Loucy (cell line): Measurements from ENCODE around the gene OR10AD1.

Source experiments
- H2AFZ ChIP-seq: fragments of 200-600 bp; sonication (generic); 2 replicates; pipeline ENCODE4 v1.6.0; 2016; ENCODE audit warnings: antibody characterized with exemption, mild to moderate bottlenecking, low read length, moderate library complexity
- H3F3A ChIP-seq: fragments of 200-600 bp; 2 replicates; pipeline ENCODE4 v1.6.0; 2016; ENCODE audit warnings: antibody characterized with exemption, low read depth, mild to moderate bottlenecking
- H3K27me3 ChIP-seq: fragments of 200-600 bp; sonication (generic); 2 replicates; pipeline ENCODE4 v1.6.1; 2014; ENCODE audit warnings: low read length, mild to moderate bottlenecking; ENCODE audit not compliant: insufficient read depth, poor library complexity, severe bottlenecking
- H3K36me3 ChIP-seq: fragments of 200-600 bp; sonication (generic); 2 replicates; pipeline ENCODE4 v1.6.1; 2016; ENCODE audit warnings: low read length; ENCODE audit not compliant: insufficient read depth
- H3K4me1 ChIP-seq: fragments of 200-600 bp; sonication (generic); 2 replicates; pipeline ENCODE4 v1.5.1; 2014; ENCODE audit warnings: low read length, mild to moderate bottlenecking; ENCODE audit not compliant: insufficient read depth, poor library complexity, severe bottlenecking
- H3K4me2 ChIP-seq: fragments of 200-600 bp; sonication (generic); 2 replicates; pipeline ENCODE4 v1.6.0; 2014; ENCODE audit warnings: antibody characterized with exemption, low read length, low read depth, mild to moderate bottlenecking; ENCODE audit not compliant: poor library complexity, severe bottlenecking
- H3K4me3 ChIP-seq: fragments of 200-600 bp; sonication (generic); 2 replicates; pipeline ENCODE4 v1.5.1; 2014; ENCODE audit warnings: low read length, mild to moderate bottlenecking, mixed read lengths; ENCODE audit not compliant: poor library complexity, severe bottlenecking
- H3K79me2 ChIP-seq: fragments of 200-600 bp; sonication (generic); 2 replicates; pipeline ENCODE4 v1.6.1; 2014; ENCODE audit warnings: low read length; ENCODE audit not compliant: insufficient read depth
- H3K9ac ChIP-seq: fragments of 200-600 bp; sonication (generic); 2 replicates; pipeline ENCODE4 v1.6.0; 2014; ENCODE audit warnings: mild to moderate bottlenecking, low read depth, low read length, moderate library complexity; ENCODE audit not compliant: poor library complexity, severe bottlenecking
- H3K9me2 ChIP-seq: fragments of 200-600 bp; sonication (generic); replicated peaks from 2 replicates; pipeline ENCODE4 v1.6.1; 2016; ENCODE audit warnings: low read depth, low read length, mixed read lengths
- H3K9me3 ChIP-seq: fragments of 200-600 bp; sonication (generic); 2 replicates; pipeline ENCODE4 v1.6.1; 2014; ENCODE audit warnings: mild to moderate bottlenecking, antibody characterized with exemption, low read length, low read depth; ENCODE audit not compliant: insufficient read depth
- H4K20me1 ChIP-seq: fragments of 200-600 bp; sonication (generic); 2 replicates; pipeline ENCODE4 v1.6.0; 2014; ENCODE audit warnings: antibody characterized with exemption, low read length, mild to moderate bottlenecking; ENCODE audit not compliant: insufficient read depth, poor library complexity, severe bottlenecking
- EZH2phosphoT487 ChIP-seq: fragments of 200-600 bp; IDR thresholded peaks from 2 replicates; pipeline ENCODE4 v1.6.1; 2018; ENCODE audit warnings: antibody characterized with exemption, mild to moderate bottlenecking, moderate library complexity, borderline replicate concordance
- TF ChIP-seq, protein P1 (sequence below): fragments of 200-600 bp; sonication (generic); conservative IDR thresholded peaks from 2 replicates; pipeline ENCODE4 v1.5.1; 2014; ENCODE audit warnings: mild to moderate bottlenecking, antibody characterized with exemption, low read length

The OR10AD1 gene

DNA sequence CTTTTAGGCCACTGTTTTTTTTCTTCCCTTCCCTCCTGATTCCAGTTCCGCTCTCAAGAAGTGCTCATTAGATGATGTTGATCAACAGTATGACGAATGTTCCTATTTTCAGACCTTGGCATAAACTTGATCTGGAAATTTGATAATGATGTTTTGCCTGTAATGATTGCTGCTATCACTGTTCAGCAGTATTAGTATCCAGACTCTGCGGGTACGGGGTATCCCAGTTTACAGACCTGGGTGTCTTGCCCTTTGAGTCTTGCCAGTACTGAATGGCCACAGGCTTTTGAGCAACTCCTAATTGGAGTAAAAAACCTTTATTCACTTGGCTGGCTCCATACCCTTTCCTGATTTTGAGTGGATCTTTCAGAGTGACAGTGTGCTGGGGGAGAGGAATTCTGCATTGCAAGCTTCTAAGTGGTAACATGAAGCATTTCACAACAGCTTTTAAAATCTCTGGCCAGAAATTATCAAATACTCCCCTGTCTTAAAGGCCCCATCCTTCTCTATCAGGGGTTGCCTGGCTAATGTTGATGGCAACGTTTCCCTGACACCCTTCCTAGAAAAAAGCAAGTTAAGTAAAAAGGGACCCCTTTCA, 39.8 kb downstream of the OR10AD1 start:
- Histone ChIP-seq H2AFZ (0 out of 2 replicates have a peak overlapping the region, but pooled peaks have one; percentile 35), H3F3A (0 out of 2 replicates have a peak, but pooled peaks cover 3% of the 10 kb centered on the region), H3K4me2 (no peak overlapping the region), H3K9me3 (no peaks in the 10 kb centered on the region), H3K9ac (no peak overlapping the region), H3K36me3 (no peaks in the 10 kb centered on the region), H3K4me3 (no peak overlapping the region), H3K27me3 (no peaks in the 10 kb centered on the region), H3K4me1 (peaks cover 22% of the 10 kb centered on the region), H3K9me2 (no peaks in the 10 kb centered on the region), H4K20me1 (no peaks in the 10 kb centered on the region), H3K79me2 (no peaks in the 10 kb centered on the region)
- TF ChIP-seq, protein P1, sequence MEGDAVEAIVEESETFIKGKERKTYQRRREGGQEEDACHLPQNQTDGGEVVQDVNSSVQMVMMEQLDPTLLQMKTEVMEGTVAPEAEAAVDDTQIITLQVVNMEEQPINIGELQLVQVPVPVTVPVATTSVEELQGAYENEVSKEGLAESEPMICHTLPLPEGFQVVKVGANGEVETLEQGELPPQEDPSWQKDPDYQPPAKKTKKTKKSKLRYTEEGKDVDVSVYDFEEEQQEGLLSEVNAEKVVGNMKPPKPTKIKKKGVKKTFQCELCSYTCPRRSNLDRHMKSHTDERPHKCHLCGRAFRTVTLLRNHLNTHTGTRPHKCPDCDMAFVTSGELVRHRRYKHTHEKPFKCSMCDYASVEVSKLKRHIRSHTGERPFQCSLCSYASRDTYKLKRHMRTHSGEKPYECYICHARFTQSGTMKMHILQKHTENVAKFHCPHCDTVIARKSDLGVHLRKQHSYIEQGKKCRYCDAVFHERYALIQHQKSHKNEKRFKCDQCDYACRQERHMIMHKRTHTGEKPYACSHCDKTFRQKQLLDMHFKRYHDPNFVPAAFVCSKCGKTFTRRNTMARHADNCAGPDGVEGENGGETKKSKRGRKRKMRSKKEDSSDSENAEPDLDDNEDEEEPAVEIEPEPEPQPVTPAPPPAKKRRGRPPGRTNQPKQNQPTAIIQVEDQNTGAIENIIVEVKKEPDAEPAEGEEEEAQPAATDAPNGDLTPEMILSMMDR, result no peak
- no peak for TF ChIP-seq EZH2phosphoT487

DNA sequence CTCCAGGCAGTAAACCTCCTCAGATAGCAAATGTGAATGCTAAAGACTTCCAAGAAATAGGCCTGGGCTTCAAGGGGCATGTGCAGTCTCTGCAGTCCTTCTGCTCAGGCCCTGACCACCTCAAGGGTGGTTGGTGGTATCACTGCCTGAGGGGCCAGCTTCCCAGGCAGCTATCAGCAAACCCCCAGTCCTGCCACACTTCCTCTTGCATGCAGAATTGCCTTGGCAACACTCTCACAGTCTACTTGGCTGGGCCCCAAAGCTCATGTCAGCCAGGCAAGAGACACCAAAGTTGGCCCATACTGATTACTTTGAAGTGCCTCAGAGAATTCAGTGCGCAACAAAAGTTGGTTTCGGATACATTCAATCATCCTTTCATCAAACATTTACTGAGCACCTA, 42.3 kb downstream of the OR10AD1 start:
- Histone ChIP-seq H3K4me1 (peaks cover 28% of the 10 kb centered on the region), H3K9ac (peak overlapping the region; percentile 11), H3K36me3 (no peaks in the 10 kb centered on the region), H3F3A (0 out of 2 replicates have a peak, but pooled peaks cover 3% of the 10 kb centered on the region), H3K4me3 (peak overlapping the region; percentile 7), H4K20me1 (no peaks in the 10 kb centered on the region), H3K27me3 (no peaks in the 10 kb centered on the region), H3K4me2 (peak overlapping the region; percentile 60), H3K9me2 (no peaks in the 10 kb centered on the region), H3K9me3 (no peaks in the 10 kb centered on the region), H3K79me2 (peaks cover 13% of the 10 kb centered on the region), H2AFZ (peak overlapping the region; percentile 7)
- TF ChIP-seq, protein P1, result no peak
- TF ChIP-seq EZH2phosphoT487, result no peak

DNA sequence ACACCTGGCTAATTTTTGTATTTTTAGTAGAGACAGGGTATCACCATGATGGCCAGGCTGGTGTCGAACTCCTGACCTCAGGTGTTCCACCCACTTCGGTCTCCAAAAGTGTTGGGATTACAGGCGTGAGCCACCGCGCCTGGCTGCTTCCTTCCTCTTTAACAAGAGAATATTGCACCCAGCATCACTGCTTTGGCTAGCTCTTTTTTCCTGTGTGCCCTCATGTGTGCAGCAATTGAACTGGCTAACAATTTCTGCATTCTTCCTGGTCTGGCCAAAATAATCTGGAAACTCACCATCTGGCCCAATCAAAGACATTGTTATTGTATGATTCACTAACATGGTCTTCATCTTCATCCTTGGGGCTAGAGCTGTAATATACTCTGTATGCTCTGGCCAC, 43.0 kb downstream of the OR10AD1 start:
- no peaks in the 10 kb centered on the region for H3K36me3 ChIP-seq
- H4K20me1 ChIP-seq, result no peaks in the 10 kb centered on the region
- H3K4me3 ChIP-seq, result no peak overlapping the region
- H3K4me1 ChIP-seq, result peaks cover 31% of the 10 kb centered on the region
- 0 out of 2 replicates have a peak, but pooled peaks cover 3% of the 10 kb centered on the region for H3F3A ChIP-seq
- TF ChIP-seq EZH2phosphoT487, result no peak
- TF ChIP-seq, protein P1, result no peak
- H3K9ac ChIP-seq, result peak overlapping the region; percentile 11
- peak overlapping the region; percentile 60 for H3K4me2 ChIP-seq
- H3K9me3 ChIP-seq, result no peaks in the 10 kb centered on the region
- no peaks in the 10 kb centered on the region for H3K27me3 ChIP-seq
- H3K9me2 ChIP-seq, result no peaks in the 10 kb centered on the region
- 0 out of 2 replicates have a peak overlapping the region, but pooled peaks have one; percentile 7 for H2AFZ ChIP-seq
- peaks cover 16% of the 10 kb centered on the region for H3K79me2 ChIP-seq
